NCI-H1930 (cell line): ENCODE results near the gene GRM7.

ENCODE experiments used
- DNase-seq, 2 experiments: peaks; one replicate each; lab custom pipeline; 2025; lab: John Stamatoyannopoulos, UW

Gene GRM7

GRCh38 chr3:7241584-7242302, 380.8 kb downstream of the GRM7 start:
- no peak for DNase-seq

DNA sequence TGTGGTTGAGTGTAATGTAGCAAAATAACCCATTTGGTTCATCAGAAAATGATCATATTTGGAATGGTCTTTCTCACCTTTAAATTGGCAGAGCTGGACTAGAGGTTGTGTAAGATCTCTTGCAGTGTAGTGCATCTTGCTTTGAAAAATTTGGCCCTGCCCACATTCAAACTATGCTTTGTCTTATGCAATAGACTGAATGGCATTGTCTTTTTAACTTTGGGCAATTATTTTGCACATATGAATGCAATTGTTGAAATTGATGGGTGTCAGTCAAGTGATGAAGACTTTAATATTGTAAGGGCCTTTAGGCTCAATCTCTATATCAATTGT, 381.4 kb downstream of the GRM7 start:
- DNase-seq, result no peak

DNA sequence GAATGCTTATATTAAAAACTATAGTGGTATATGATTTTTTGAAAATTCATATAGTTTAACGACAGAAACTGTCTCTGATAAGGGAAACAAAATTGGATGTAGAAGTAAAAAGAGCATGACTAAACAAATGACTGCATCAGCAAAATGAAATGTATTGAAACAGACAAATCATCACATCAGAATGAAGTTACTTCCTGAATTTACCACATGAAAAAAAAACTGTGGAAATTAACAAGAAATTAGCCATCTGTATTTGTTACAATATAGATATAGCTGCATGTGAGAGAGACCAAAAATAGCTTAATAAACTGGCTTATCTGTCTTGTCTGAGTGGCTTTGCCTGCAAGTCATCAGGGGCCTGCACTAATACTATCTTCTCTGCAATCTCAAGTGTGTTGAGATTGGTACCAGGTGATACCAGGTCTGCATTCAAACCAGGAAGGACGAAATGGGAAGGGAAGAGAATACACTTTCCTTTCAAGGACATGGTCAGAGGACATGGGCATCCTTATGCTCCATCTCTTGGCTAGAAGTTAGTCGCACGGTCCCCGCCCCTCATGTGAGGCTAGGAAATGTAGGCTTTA, 388.7 kb downstream of the GRM7 start:
- DNase-seq, result no peak

- no peak for DNase-seq
Measured at GRCh38 chr3:7254251-7254650, 393.3 kb downstream of the GRM7 start.

- DNase-seq, result no peak
Measured at GRCh38 chr3:7260975-7261374, 400.1 kb downstream of the GRM7 start.

DNA sequence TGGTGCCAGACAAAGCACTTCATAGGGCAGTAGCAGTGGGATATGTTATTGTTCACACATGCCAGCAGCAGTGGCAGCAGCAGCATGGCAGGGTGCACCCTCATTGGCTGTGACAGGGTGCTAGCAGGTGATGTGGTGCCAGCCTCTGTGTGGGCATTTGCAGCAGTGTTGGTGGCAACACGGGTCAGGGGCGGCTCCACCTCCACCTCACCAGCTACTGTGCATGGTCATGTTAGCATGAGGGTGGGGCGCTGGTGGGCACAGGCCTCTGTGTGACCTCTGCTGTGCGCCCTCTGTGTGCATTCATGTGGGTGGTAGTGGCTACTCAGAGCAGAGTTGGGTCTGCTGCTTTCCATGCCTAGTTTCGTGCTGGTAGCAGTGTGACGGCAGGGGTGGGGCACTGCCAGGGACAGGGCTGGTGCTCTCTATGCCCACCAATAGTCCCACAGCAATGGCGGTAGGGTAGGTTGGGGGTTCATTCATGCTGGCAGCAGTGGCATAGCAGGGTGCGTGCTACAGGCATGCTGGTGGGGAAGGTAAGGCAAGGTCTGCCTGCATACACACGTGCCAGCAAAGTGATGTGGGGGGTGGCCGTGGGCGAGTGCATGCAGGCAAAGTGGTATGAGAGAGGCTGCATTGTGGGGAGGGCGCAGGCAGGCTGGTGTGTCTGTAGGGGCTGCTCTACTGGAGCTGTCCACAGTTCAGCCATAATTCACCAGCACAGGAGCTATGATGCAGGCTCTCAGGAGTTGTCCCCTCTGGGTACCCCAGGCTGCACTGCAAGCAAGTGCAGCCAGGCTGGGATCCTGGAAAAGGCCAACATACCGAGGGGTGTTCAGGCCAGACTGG, 402.7 kb downstream of the GRM7 start:
- DNase-seq, result no peak

- DNase-seq, result no peak
Measured at GRCh38 chr3:7264196-7264526, 403.2 kb downstream of the GRM7 start.

DNA sequence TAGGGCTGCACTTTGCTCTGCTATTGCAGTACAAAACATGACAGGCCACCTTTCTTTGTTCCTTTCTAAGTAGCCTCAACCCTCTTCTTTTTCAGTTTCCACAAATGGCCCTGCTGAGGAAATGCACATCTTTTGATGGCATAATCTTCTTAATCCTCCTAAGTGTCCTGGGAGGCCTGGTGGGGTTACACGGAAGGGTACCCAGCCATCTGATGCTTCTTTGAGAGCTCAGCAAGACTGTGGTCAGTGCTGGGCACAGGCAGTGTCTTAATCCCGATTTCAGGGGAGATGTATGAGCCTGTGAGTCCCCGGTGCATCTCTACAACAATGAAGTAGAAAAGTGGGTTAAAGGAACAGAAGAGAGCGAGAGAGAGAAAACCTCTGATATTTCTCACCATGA, 404.8 kb downstream of the GRM7 start:
- no peak for DNase-seq

- DNase-seq, result no peak
Measured at GRCh38 chr3:7266551-7266950, 405.6 kb downstream of the GRM7 start.

- DNase-seq, result no peak
Measured at GRCh38 chr3:7270731-7271130, 409.8 kb downstream of the GRM7 start.

DNA sequence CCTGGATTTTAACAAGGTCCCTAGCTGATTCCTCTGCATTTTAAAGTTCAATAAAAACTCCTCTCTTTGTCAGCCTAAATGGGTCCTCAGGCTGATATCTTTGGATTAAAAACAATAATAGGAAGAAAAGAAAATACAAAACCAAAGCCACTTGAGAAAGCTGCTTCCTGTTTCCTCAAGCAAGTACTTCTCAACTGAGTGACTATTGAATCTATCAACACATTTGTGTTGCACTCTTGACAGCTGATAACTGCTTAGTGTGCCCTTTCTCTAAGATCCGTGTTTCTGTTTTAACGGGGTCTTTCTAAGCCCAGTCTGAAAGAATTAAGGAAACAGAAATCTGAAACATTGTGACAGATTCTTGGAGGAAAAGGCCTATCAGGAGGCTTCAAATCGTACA, 410.7 kb downstream of the GRM7 start:
- no peak for DNase-seq

- no peak for DNase-seq
Measured at GRCh38 chr3:7272203-7272602, 411.3 kb downstream of the GRM7 start.

- DNase-seq, result no peak
Measured at GRCh38 chr3:7275396-7275795, 414.5 kb downstream of the GRM7 start.

GRCh38 chr3:7280318-7280717, 419.4 kb downstream of the GRM7 start:
- no peak for DNase-seq

GRCh38 chr3:7282988-7283387, 422.1 kb downstream of the GRM7 start:
- no peak for DNase-seq

DNA sequence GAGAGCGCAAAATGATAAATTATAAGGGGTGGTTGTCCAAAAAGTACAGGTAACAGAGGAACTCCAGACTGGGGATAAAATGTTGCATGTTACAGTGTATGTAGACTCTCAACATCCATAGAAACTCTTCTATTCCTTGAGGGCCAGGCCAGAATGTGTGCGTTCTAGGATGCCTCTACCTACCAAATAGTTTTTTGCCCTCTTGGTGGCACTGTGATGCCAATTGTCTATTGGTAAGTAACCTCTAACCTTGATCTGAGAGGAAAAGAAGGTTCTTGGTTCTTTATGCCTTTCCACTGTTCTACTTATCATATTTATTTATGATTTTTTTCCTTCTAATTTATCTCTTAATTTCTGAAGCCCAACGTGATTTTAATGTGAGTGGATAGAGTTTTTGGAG, 424.6 kb downstream of the GRM7 start:
- DNase-seq, result no peak

GRCh38 chr3:7288133-7288532, 427.2 kb downstream of the GRM7 start:
- no peak for DNase-seq

- no peak for DNase-seq
Measured at GRCh38 chr3:7289121-7289520, 428.2 kb downstream of the GRM7 start.

DNA sequence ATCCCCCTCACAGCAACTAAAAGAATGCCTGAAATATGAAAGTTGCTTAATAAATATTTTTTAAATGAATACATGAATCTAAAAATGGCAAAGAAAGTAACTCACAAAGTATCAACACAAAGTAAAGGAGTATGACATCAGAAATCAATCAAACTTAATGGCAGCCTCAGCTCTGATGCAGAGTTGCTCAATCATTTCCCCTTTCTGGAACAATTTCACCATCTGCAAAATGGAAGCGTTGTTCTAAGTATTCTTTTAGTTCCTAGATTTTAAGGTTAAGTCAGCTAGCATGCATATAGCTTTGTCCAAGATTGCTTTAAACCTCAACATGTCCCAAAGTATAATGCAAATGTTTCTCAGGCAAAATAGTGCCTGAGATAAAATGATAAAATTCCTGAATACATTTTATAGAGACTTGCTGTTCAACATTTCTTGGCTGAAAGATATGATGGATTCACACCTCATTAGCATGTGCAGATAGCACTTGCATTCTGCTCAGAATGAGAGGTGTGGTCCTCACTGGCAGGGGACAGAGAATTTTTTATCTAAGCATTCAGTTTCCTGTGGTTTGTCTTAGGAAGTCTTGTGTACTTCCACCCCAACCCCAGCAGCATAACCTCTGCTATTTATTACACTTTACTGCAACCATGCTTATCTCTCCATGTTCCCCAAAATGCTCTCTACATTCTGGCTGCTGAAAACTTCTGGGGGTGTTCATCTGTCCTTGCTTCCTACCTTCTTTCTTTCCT, 429.3 kb downstream of the GRM7 start:
- no peak for DNase-seq

GRCh38 chr3:7292362-7292761, 431.4 kb downstream of the GRM7 start:
- DNase-seq, result no peak

- DNase-seq, result no peak
Measured at GRCh38 chr3:7293286-7293685, 432.4 kb downstream of the GRM7 start.

- DNase-seq, result no peak
Measured at GRCh38 chr3:7305561-7305960, 444.6 kb downstream of the GRM7 start.

DNA sequence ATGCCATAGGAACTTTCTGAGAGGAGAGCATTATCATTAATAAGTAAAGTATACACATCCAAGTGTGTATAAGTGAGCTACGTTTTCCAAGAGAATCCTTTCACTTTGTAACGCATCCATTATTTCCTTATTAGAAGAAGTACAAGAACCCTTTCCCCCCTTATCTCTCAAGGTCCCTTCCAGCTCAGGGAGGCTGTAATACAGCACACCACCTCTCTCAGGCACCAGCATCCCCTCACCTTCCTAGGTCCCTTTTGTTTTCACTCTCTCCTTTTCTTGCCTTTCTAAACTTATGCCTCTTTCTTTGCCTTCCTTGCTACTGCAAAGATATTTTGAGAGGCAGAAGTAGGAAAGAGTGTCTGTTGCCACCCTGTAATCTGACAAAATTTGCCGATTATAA, 446.0 kb downstream of the GRM7 start:
- no peak for DNase-seq
